Astrocyte of the spinal cord (primary cell): Measurements from ENCODE around the gene MAGI1.

Experiments
- DNase-seq: peaks from one replicate; pipeline ENCODE4 v3.0.0; 2011; ENCODE audit warnings: low read depth, low spot score
- H3K4me3 ChIP-seq: 2 replicates; pipeline ENCODE4 v1.5.1; 2011; ENCODE audit warnings: low read depth, mild to moderate bottlenecking, low read length, moderate library complexity
- in situ Hi-C: cut with HindIII; loops from 2 replicates; pipeline ENCODE4 v1.10.0; 2017; ENCODE audit warnings: low sequenced_read_pairs
- TF ChIP-seq, protein P1 (sequence below): IDR thresholded peaks from 2 replicates; pipeline ENCODE4 v1.5.1; 2012; ENCODE audit warnings: low read depth, mild to moderate bottlenecking, low read length, inconsistent platforms

The MAGI1 gene

DNA sequence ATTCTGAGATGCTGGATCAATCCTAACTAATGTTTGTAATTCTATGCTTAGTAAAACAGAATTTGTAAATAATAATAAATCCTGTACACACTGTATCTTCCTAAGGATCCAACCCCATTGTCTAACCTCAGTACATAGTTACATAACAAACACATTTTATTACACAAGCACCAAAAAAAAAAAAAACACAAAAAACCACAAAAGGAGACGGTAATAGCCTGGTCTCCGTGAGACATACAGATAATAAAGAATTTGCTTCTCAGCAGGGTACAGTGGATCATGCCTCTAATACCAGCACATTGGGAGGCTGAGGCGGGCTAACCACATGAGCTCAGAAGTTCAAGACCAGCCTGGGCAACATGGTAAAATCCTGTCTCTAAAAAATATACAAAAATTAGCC is 558.7 kb downstream of the MAGI1 start:
- DNase-seq: peak; percentile 7
- in situ Hi-C loops: no loop called here
- TF ChIP-seq, protein P1, sequence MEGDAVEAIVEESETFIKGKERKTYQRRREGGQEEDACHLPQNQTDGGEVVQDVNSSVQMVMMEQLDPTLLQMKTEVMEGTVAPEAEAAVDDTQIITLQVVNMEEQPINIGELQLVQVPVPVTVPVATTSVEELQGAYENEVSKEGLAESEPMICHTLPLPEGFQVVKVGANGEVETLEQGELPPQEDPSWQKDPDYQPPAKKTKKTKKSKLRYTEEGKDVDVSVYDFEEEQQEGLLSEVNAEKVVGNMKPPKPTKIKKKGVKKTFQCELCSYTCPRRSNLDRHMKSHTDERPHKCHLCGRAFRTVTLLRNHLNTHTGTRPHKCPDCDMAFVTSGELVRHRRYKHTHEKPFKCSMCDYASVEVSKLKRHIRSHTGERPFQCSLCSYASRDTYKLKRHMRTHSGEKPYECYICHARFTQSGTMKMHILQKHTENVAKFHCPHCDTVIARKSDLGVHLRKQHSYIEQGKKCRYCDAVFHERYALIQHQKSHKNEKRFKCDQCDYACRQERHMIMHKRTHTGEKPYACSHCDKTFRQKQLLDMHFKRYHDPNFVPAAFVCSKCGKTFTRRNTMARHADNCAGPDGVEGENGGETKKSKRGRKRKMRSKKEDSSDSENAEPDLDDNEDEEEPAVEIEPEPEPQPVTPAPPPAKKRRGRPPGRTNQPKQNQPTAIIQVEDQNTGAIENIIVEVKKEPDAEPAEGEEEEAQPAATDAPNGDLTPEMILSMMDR: no peak
- no peak overlapping the region for H3K4me3 ChIP-seq

DNA sequence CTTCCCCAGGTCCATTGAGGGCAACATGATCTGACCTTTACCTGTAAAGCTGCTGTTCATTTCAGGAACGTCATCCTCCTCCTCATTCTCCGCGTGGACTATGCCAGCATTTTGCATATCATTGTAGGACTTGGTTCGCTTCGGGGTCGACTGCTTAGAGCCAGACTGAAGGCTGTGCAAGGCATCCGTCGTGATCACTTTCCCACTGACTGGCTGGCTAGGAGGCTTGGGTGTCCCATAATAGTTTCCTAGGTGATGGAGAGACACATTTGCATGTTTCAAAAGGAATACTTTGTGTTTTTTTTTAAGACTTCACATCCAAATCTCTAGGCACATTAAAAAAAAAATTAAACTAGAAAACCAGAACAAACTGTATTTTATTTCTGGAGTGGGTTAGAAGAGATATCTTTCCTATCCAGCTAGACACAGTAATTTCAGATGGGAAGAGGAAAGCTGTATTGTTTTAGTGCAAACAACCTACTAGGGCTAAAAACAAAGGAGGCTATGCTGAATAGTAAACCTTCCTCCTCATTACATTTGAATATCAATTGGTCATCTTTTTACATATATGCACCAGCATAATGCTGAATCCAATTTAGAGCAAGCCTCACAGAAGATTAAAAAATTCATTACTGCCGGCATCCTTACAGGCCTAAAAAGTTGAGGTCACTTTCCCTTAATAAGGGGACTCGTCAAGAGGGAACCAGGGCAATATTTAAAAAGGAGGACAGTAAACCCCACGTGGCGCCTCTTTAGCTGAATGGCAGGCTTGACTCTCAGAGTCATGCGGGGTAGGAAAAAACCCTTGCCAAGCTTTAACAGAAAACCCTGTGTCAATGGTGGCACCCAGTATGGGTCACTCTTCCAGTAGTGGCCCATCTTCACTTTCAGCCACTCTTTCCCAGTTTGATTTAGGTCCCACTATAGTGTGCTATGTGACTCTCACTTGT is 559.9 kb downstream of the MAGI1 start:
- in situ Hi-C loops: no loop called here
- no peak for DNase-seq
- H3K4me3 ChIP-seq: no peak overlapping the region
- TF ChIP-seq, protein P1: no peak

DNA sequence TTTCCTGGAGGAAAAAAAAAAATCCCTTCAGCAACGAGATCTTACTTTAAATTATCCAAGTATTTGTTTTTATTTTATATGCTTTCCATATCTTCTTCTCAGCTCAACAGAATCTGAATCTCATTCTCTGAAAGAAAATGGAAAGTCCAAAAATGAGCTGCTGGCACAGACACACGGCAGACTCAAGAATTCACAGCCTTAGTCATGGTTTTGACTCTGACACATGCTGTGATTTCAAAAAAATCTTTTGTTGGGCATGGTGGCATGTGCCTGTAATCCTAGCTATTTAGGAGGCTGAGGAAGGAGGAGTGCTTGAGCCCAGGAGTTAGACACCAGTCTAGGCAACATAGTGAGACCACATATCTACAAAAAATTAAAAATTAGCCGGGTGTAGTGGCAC is 565.0 kb downstream of the MAGI1 start:
- H3K4me3 ChIP-seq: no peak overlapping the region
- DNase-seq: peak; percentile 28
- in situ Hi-C loops: no loop called here
- TF ChIP-seq, protein P1: no peak

DNA sequence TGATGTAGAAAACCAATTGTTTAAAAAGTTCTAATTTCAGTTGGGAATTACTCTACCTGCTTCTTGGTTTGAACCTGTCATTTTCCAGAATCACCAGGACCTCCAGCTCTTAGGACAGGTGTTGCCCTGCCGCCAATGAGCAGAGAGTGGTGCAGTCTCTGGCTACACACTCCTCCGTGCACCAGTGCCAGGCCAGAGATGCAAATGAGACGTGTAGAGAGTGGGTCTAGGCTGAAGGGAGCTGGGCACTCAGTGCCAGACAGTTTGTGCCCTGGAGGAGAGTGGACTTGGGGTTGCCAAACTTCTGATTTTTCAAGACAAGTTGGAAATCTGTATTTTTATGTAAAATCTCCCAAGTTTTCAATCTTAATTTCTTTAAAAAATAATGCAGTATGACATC is 566.2 kb downstream of the MAGI1 start:
- no peak overlapping the region for H3K4me3 ChIP-seq
- DNase-seq: no peak
- TF ChIP-seq, protein P1: no peak
- in situ Hi-C loops: no loop called here

DNA sequence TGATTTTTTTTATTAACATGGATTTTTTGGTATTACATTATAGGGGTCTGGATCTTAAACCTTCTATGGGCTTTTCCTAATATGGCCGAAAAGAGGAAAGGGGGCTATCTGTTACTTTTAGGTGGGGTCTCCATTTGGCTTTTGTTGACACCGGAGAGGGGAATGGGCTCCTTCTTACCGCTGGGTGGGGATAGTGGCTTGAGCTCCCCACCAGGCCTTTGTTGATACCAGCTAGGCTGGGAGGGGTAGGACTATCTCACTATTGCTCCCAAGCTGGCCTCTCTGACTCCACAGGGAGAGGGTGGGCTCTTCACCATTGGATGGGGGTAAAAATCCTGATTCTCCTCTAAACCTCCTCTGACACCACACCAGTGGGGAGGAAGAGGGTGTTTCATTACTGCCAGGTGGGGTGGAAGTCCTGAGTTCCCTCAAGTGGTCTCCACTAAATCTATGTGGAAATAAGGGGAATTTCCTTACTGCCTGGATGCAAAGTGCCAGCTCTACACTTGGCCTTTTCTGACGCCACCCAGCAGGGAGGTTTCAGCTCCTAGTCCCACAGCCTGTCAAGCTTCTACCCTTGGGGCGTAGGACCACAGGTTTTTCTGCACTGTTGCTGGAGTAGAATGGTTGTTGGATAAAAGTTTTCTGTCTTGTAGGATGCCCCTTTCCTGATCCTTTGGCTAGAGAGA is 572.3 kb downstream of the MAGI1 start:
- TF ChIP-seq, protein P1: no peak
- H3K4me3 ChIP-seq: no peak overlapping the region
- DNase-seq: no peak
- in situ Hi-C loops: no loop called here

DNA sequence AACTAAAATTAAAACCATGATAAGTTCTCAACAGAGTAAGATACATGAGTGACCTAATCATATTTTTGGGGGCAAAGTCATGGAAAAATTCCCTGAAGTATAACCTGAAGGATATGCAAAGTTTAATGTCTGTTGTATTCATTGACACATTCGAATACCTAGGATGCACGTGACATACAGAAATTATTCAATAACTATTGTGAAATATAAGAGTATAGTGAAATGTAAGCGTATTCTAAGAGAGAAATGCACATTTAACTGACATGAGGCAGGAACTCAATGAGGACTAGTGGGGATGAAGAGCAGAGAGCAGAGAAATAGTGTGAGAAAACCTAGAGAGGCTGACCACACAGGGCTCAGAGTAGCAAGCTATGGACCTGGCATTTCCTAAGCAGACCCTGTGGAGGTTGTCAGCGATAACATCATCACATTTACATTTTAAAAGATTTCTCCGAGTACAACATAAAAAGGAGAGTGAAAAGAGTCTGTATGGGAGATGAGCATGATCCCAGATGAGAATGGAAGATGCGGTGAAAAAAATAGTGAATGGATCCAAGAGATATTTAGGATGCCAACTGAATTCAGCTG is 588.8 kb downstream of the MAGI1 start:
- in situ Hi-C loops: no loop called here
- TF ChIP-seq, protein P1: no peak
- no peak overlapping the region for H3K4me3 ChIP-seq
- no peak for DNase-seq
